ENCODE data around the gene TRMT44.
A peak's percentile ranks its signal among the peaks of the same experiment; 100 is the strongest.

Gene TRMT44

GRCh38 chr4:8440492-8441311 is at the start of gene TRMT44, which contains the start of gene ACOX3:
Gene TRMT44, plus strand, starts transcription at chr4:8440777. Its CDS starts 46 bp downstream, at chr4:8440823.
Gene ACOX3, minus strand, starts transcription at chr4:8440723. Its CDS starts 24,202 bp downstream, at chr4:8416521.
- peak; percentile 90 for DNase-seq (ENCODE audit: low spot score)

- no peak for DNase-seq (ENCODE audit: low spot score)
Measured at GRCh38 chr4:8391071-8391470, 49.5 kb upstream of the TRMT44 start.

- DNase-seq (ENCODE audit: low spot score): peak; percentile 54
Measured at GRCh38 chr4:8391972-8392371, 48.6 kb upstream of the TRMT44 start.

- no peak for DNase-seq (ENCODE audit: low spot score)
Measured at GRCh38 chr4:8392591-8393190, 47.9 kb upstream of the TRMT44 start.

- DNase-seq (ENCODE audit: low spot score): peak; percentile 87
Measured at GRCh38 chr4:8393593-8394038, 47.0 kb upstream of the TRMT44 start.

GRCh38 chr4:8394061-8394519 is 46.5 kb upstream of the TRMT44 start:
- no peak for DNase-seq (ENCODE audit: low spot score)

GRCh38 chr4:8394806-8395205 is 45.8 kb upstream of the TRMT44 start:
- DNase-seq (ENCODE audit: low spot score): no peak

GRCh38 chr4:8395504-8396296 is 44.9 kb upstream of the TRMT44 start:
- no peak for DNase-seq (ENCODE audit: low spot score)

- DNase-seq (ENCODE audit: low spot score): no peak
Measured at GRCh38 chr4:8396762-8397406, 43.7 kb upstream of the TRMT44 start.

- DNase-seq (ENCODE audit: low spot score): no peak
Measured at GRCh38 chr4:8398347-8398746, 42.2 kb upstream of the TRMT44 start.

- DNase-seq (ENCODE audit: low spot score): no peak
Measured at GRCh38 chr4:8399298-8399697, 41.3 kb upstream of the TRMT44 start.

- peak; percentile 2 for DNase-seq (ENCODE audit: low spot score)
Measured at GRCh38 chr4:8400632-8401325, 39.8 kb upstream of the TRMT44 start.

GRCh38 chr4:8401665-8402064 is 38.9 kb upstream of the TRMT44 start:
- no peak for DNase-seq (ENCODE audit: low spot score)

GRCh38 chr4:8402181-8402597 is 38.4 kb upstream of the TRMT44 start:
- no peak for DNase-seq (ENCODE audit: low spot score)

- DNase-seq (ENCODE audit: low spot score): no peak
Measured at GRCh38 chr4:8402640-8403039, 37.9 kb upstream of the TRMT44 start.

GRCh38 chr4:8403173-8403753 is 37.3 kb upstream of the TRMT44 start:
- peak; percentile 75 for DNase-seq (ENCODE audit: low spot score)

GRCh38 chr4:8403976-8404375 is 36.6 kb upstream of the TRMT44 start:
- no peak for DNase-seq (ENCODE audit: low spot score)

GRCh38 chr4:8404791-8405515 is 35.6 kb upstream of the TRMT44 start:
- DNase-seq (ENCODE audit: low spot score): no peak

GRCh38 chr4:8405516-8405875 is 35.1 kb upstream of the TRMT44 start:
- no peak for DNase-seq (ENCODE audit: low spot score)

GRCh38 chr4:8406887-8407286 is 33.7 kb upstream of the TRMT44 start:
- peak; percentile 8 for DNase-seq (ENCODE audit: low spot score)

All from RKO (cell line).